Activated T-cell treated with anti-CD3 and anti-CD28 coated beads, Interleukin-2, amount 50 U/mL, for 1 hour (primary cell): Measurements from ENCODE around the gene SLC2A2.

ENCODE experiments used
- DNase-seq: peaks from one replicate; pipeline ENCODE4 v3.0.0-alpha.2; 2020

Gene SLC2A2

DNA sequence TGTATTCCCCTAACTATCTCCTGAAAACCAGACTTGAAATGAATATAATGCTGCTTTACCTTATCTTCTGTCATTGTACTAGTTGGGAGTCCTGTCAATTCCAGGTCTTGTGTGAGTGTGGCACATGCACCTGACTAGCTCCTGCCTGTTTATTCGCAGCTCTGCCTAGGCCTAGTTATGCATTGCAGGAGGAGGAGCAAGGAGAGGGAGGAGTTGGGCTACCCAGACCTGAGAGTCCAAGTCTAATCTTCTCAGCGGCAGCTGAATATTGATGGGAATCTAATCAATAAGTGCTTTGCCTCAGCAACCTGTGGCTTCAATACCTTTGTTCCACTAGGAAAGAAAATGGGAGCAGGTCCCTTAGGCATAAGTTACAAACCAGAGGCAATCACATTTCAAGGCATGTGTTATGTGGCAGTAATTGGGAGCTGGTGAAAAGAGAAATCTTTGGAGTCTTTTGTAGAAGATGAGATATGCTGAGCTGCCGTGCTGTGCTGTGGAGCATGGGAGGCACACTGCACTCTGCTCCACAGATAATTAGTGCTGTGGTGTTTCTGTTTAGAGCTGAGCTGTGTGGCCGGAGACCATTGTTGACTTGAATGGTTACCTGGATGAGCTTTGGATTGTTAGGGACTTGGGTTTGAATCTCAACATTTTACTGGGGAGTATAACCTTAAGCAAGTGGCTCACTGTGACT lies at the start of gene SLC2A2:
SLC2A2 (minus strand) TSS at position 124 of the 697 bp plus-strand sequence; CDS start at position 74, 50 bp downstream.
- DNase-seq: no peak

DNA sequence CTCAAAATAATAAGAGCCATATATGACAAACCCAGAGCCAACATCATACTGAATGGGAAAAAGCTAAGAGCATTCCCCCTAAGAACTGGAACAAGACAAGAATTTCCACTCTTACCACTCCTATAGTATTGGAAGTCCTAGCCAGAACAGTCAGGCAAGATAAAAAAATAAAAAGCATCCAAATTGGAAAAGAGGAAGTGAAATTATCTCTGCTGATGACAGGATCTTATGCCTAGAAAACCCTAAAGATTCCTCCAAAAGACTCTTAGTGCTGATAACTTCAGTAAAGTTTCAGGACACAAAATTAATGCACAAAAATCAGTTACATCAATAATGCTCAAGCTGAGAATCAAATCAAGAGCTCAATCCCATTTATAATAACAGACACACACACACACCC lies 45.9 kb upstream of the SLC2A2 start:
- DNase-seq: no peak

DNA sequence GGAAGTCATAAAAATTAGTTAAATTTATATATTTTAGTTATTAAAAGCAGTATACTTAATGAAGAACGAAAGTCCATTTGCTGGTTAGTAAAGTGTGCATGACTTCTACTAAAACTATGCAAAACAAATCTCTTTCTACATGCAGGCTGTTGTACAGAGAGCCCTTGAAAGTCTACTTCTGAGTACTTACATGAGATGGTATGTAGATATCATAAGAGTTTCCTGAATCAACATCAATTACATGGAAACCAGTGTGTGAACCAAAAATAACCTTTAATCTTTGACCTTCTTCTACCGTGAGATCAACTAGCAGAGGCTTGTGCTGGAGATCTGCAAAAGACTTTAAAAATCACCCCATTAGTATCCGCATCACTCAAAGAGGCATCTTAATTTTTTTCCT lies 42.1 kb upstream of the SLC2A2 start:
- DNase-seq: no peak

DNA sequence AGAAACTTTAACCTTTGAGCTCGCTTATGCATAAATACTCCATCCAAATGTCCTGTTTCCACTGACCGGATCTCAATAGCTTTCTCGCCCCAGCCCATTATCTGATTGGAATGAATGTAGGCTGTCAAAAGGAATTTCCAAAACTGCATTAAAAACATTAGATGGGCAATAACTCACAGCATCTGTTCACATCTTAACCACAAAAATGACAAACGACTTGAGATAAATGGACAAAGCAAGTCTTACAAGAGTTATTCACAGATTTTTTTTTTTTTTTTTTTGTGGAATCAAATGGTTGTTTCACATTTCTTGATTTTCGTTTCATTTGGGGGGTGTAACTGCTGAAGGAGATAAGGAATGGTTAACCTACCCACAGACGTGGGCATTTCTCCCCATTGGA lies 39.7 kb upstream of the SLC2A2 start:
- no peak for DNase-seq

DNA sequence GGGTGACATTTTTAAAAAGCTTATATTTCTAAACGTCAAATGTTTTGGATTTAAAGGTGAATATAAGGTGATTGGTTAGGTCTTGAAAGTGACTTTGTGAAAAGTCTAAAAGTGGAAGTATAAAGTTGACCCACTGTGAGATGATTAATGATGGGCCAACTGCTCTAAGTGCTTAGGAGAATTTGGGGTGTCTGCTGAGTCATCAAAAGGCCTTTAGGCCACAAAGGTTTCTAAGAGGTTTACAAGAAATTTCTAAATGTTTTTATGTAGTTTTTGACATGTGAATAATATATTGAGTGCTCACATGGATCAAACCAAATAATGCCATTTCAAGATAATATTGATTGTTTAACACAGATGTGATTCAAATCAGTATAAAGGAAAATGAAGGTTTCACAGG lies 39.2 kb upstream of the SLC2A2 start:
- no peak for DNase-seq

DNA sequence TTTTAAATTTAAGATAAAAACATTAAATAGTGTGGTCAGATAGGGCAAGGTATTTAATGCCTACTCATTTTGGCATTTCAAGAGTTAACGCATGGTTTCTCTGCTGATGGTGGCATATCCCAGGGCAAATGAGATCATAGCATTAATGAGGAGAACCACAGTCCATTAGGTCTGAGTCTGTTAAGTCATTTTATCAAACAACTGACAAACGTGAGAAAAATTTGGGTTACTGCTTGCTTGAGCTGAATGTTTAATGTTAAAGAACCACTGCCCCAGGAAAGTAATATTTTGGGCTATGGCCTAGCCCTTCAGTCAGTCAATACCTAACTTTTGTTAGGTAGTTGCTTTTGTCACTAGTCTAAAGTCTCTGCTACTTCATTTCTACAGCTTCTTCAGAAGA lies 37.9 kb upstream of the SLC2A2 start:
- no peak for DNase-seq

DNA sequence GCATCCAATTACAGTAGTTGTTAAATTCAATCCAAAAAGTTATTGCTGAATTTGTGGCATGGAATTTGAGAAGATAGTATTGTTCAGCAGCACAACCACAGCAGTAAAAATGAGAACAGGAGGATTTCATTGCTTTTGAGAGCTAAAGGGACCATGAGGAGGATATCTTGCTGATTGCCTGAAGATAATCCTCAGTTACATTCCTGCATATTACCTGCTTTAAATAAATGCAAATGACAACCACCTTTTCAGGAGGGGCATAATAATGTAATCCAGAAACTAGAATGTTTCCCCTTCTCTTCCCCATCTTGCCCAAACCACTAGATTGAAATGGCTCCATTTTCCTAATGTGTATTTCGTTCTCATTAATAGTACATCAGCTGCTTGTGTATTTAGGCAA lies 35.2 kb upstream of the SLC2A2 start:
- no peak for DNase-seq

DNA sequence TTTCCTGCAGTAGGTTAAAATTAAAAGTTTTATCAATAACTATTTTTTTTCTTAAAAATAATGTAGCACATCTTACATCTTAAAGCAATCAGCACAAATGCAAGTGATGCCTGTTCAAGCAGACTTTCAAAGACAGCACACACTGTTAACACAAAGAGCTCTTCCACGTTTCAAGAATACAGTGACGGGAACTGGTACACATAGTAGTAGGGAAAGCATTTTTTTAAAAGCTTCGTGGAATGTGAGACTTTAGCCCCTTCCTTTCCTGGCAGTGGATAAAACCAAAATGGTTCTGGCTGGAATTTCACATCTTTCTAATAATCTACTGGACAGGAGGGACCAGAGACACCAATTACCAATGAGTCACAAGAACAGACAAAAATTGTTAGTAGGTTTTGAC lies 33.5 kb upstream of the SLC2A2 start:
- DNase-seq: no peak

DNA sequence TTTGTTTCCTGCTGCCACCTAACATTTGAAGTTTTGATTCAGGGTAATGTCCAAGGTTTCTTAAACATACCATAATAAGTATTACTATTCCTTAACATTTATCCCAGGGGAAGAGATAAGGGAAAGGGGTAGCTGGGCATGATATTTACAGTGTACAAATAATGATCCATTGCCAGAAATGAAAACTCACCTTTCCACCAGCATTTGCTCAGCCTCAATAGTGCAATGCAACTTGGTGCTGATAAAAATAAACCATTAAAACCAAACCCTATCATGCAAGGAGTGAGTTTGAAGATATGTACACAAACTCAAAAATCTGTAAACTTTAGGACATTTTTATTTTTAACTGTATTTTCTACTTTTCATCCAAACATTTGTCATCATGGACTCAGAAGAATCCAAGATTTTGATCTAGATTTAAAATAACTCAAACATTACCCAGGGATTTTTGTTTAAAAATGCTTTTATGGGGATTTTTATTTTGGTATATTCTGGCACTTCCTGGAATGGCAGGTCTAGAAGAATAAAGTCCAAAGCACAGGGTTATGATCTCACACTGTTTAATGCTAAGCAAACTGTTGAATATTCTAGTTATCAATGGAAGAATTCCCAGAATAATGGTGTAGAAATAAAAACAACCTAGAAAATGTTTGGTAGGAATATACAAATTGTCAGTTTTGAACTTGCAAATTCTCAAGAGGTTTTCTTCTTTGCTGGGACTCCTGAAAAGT lies 32.5 kb upstream of the SLC2A2 start:
- DNase-seq: no peak

DNA sequence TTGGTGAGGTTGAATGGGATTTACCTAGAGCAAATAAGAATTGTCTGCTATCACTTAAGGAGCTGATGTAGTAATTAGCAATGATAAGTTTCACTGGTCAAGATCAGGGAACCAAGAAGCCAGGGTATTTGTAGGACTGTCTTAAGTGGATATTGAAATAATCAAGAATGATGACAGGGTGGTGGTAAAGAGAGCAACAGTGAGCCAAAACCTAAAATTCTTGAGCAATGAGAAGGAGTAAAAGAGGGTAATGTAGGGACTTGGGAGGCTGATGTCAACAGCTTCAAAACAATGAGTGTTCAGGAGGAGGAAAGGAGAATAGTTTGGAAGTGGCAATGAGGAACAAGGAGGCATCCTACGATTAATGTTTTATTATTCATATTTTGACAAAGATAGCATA lies 31.5 kb upstream of the SLC2A2 start:
- DNase-seq: no peak

DNA sequence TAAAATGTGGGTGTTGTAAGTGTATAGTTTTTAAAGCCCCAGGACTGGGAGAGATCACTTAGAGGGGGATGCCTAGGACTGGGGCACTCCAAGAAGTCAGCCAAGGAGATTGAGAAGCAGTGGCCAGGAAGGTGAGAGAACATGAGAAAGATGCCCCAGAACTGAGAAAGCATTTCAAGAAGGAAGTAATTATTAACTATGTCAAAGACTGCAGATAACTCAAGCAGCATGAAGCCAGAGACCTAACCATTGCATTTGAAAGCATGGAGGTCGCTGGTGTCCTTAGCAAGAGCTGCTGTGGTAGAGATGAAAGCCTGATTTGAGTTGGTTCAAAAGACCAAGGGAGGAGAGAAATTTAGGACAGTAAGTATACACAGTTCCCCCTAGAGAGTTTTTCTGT lies 30.6 kb upstream of the SLC2A2 start:
- DNase-seq: no peak

DNA sequence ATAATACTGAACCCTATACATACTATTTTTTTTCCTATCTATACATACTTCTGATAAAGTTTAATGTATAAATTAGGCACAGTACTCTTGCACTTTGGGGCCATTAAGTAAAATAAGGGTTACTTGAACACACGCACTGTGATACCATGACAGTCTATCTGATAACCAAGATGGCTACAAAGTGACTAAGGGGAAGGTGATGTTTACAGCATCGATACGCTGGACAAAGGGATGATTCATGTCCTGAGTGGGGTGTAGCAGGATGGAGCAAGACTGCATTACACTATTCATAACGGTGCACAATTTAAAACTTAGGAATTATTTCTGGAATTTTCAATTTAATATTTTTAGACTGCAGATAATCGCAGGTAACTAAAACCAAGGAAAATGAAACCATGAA lies 30.0 kb upstream of the SLC2A2 start:
- DNase-seq: no peak

DNA sequence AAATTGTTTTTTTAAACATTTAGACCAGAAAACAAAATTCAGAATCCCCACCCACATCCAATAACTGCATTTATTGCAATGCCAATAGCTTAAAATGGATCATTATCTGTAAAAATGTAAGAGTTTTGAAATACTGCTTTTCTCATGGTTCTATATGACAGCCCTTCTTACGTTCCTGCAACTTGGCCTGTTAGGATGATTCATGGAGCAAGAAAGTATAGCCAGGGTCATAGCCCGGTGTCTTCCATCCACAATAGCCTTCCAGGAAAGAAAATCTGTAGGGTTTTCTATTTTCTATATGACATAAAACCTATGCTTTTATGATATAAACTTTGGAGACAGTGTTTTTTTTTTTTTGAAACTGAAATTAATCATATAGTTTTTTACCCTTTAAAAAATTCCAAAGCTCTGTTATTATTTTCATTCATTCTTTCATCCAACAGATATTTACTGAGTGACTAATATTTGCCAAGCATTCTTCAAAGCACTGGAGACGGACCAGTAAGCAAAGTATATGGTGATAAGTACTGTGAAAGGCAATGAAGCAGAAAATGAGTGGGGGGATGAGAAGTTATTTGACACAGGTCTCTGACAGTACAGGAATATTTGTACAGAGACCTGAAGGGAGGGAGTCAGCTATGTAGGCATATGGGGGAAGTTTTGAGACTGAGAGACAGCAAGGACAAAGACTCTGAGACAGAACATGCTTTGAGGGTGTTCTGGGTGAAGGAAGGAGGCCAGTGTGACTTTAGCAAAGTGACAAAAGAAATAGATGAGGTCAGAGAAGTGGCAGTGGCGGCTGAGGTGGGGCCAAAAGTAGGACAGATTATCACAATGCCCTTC lies 29.0 kb upstream of the SLC2A2 start:
- no peak for DNase-seq

DNA sequence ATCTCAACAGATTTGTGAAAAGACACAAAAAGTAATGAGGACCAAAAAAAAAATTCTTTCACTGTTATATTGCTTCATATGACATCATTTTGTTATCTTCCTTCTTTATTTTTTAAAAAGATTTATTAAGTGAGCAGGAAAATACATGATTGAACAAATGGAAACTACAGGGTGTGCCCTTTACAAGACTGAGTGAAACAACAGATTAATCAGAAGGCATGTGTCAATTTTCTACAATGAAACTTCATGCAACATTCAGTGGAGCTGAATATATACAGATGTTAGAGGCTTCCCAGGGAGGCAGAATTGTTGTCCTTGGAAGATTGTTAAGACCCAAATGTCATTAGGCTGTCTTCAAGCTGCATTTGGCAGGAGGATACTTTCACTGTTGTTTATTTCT lies 28.4 kb upstream of the SLC2A2 start:
- no peak for DNase-seq

DNA sequence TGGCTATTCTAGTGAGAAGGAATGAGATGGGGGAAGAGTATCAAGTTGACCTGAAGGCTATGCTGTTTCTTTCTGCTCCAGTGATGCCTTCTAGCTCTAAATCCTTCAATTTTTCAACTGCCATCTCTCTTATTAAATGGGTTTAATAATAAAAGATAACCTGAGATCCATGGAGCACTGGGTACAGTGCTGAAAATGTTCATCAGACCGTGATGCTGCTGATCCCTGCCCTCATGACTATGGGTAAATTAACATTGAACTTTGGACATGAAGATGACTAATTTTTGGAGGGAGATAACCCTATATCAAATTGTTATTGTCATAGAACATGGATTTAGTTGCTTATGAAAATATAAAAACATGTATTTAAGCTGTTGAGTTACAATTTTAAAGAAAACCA lies 27.7 kb upstream of the SLC2A2 start:
- no peak for DNase-seq

DNA sequence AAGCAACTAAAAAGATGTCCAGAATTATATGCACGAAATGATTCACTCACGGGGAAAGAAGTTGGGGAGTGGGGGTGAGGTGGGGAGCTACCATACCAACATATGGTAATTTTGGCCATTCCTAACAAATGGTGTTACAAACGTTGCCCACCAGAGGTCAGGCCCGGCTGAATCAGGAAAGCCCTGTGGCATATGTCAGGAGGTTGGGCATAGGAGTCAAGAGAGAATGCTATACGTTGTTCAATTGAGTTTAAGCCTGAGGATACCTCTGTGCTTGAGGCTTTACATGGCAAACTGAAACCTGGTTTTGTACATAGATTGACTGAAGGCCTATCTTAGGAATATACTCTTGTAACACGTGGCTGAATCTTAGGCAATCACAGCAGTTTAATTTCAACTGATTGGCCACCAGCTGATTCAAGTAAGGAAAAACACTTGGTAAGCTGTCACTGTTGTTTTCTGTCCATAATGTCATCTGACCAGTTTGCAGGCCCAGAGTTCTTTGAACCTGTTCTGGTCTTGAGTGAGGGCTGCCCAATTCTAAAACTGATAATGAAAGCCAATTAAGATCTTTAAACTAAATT lies 23.4 kb upstream of the SLC2A2 start:
- peak; percentile 27 for DNase-seq

DNA sequence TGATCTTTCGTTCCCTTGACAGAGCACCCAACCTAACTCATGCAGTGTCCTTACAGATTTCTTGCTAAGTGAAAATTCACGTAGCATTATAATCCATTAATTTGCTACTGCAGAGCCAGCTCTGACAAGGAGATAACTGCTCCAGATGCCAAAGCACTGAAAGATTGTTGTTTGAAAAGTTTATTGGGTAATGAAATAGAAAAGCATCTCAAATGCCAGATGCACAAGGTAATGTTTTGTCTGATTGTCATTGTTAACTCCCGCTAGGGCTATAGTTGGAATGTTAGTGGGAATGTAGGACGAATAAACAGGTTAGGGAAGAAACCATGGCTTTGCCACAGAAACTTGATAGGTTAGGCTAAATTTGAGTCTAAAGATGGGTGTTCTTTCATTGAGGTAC lies 20.2 kb upstream of the SLC2A2 start:
- DNase-seq: no peak

DNA sequence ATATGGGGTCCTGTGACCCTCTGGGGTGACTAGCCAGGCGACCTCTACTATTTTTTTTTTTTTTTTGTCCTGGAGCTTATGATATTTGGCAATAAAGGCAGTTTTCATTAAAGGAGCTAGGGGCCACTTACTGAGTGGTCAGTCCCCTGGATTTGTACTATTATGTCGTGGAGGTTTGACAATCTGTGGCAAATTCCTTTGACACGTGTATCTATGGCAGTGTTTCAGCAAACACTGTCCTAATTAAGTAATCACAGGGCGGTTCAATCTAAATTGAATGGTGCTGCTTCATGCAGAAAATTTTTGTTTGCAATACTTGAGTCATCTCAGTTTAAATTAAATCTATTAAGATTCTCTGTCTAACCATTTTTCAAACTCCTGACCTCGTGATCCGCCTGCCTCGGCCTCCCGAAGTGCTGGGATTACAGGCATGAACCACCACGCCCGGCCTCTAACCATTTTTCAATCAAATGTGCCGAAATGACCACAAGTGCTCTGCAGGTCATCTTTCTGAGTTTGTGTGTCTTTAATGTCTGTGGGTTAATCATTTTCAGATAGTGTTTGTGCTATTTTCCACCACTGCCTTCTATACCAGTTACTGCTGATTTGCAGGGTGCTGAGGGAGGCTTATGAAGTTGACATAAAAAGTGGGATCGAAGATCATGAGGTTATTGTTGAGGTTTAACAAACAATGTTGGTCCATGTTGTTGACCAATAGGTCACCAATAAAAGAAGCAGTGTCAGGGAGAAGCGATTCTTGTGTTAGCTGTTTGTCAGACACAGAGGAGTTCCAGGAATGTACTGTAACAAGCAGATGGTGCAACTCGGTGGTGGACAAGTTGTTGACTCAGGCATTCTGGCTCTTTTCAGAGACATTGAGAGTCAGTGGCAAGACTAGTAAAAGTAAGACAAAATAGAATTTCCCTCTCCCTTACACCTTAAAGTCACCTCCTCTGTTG lies 18.6 kb upstream of the SLC2A2 start:
- DNase-seq: no peak

DNA sequence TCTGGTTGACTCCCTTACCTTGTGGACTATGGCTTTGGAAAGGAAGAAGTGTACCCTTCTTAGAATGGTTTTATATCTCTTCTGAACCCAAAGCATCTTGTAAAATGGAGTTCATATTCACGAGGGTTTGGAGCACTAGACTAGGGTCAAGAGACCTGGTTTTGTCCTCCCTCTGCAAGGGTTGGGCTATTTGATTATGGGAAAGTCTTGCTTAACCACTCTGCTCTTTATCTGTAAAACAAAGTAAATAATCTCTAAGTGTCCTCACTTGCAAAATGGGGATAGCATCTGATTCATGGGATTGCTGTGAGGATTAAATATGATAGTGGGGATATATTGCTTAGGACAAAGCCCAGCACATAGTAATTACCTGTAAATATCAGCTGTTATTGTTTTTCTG lies 17.9 kb upstream of the SLC2A2 start:
- no peak for DNase-seq

DNA sequence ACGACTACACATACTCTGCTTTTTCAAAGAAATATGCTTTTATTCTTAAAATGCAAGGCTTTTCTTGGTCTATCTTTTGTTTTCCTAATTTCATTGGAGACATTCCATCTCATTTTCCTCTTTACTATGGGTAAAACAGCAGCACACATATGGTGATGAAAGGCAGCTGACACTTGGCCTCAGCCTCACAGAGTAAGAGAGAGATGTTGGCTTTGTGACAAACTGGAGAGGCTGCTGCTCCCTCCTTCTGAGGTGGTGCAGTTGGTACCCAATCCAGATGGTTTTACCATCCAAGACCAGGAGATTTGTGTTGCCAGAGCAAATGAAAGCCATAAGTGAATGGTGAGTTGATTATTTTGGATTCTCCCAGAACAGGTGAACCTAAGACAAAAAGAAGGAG lies 13.2 kb upstream of the SLC2A2 start:
- DNase-seq: no peak

DNA sequence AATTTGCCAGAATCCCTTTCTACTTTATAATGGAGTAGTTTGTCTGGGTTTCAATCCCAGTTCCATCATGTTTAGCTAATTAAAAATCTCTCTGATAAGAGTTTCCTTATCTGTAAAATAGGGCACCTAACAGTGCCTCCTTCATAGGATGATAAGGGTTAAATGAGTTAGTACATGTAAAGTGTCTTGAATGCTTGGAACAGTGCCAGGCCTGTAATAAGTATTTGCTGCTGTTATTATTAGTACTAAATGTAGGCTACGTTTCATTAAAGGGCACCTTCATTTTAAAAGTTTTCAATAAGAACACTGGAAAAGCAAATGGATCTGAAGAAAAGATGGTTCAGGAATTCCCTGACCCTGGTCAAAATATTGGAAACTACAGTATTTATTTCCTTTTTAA lies 11.8 kb upstream of the SLC2A2 start:
- DNase-seq: no peak

DNA sequence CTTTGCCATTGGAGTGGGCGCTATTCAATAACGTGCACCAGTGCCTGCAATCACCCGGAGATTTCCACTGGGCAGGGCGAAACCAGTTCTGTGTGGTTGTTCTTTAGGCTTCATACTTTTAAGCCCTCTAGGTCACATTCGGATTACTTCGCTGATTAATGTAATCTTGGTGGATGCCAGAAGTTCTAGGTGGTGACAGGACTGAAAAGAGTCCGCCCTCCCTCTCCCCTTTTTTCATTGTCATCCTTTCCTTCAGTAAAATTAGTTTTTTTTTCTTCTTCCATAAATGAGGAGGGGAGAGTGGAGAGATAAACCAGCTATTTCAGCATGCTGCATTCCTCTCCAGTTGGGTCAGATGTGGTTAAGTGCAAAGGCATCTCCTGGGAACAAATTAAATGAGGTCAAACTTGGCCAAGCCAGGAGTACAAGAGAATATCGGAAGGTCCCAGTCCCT lies 2.3 kb upstream of the SLC2A2 start:
- DNase-seq: no peak
